ENCODE results near the gene PTPRS.

PTPRS gene

GRCh38 chr19:5330307-5330720, 10.3 kb downstream of the PTPRS start:
- ChIA-PET CTCF (interaction anchor here (0.6 kb wide), 1 partner anchor 72 kb away, joined by 3 read pairs; no protein-coding TSS in a partner anchor), POLR2A (interaction anchor here (0.7 kb wide), 1 partner anchor 97 kb away, joined by 4 read pairs; no protein-coding TSS in a partner anchor)
- Histone ChIP-seq H3K36me3 (ENCODE audit: control insufficient read depth in 2 of 2, insufficient read depth in 1 of 2, low read length in 2 of 2) (no peaks in the 10 kb centered on the region), H3K27ac (ENCODE audit: extremely low read depth, low read depth, low read length) (no peak overlapping the region), H3K4me1 (ENCODE audit: control insufficient read depth, insufficient read depth, low read length) (no peaks in the 10 kb centered on the region), H3K9me3 (ENCODE audit: control insufficient read depth, insufficient read depth, low read depth, low read length) (no peaks in the 10 kb centered on the region), H3K4me3 (ENCODE audit: low read depth, low read length) (no peak overlapping the region)
- no peak for TF ChIP-seq ZNF580 (tag by site-specific recombination; IDR thresholded peaks at IDR 0.05)
- no peak for TF ChIP-seq ZBTB17 (tag by site-specific recombination; IDR thresholded peaks at IDR 0.05)
- no peak for TF ChIP-seq PRDM4 (tag by site-specific recombination; IDR thresholded peaks at IDR 0.05)
- TF ChIP-seq ZNF768 (tag by site-specific recombination; IDR thresholded peaks at IDR 0.05) = no peak
- TF ChIP-seq FEZF1 (tag by site-specific recombination; IDR thresholded peaks at IDR 0.05) = no peak
- TF ChIP-seq, protein P1, sequence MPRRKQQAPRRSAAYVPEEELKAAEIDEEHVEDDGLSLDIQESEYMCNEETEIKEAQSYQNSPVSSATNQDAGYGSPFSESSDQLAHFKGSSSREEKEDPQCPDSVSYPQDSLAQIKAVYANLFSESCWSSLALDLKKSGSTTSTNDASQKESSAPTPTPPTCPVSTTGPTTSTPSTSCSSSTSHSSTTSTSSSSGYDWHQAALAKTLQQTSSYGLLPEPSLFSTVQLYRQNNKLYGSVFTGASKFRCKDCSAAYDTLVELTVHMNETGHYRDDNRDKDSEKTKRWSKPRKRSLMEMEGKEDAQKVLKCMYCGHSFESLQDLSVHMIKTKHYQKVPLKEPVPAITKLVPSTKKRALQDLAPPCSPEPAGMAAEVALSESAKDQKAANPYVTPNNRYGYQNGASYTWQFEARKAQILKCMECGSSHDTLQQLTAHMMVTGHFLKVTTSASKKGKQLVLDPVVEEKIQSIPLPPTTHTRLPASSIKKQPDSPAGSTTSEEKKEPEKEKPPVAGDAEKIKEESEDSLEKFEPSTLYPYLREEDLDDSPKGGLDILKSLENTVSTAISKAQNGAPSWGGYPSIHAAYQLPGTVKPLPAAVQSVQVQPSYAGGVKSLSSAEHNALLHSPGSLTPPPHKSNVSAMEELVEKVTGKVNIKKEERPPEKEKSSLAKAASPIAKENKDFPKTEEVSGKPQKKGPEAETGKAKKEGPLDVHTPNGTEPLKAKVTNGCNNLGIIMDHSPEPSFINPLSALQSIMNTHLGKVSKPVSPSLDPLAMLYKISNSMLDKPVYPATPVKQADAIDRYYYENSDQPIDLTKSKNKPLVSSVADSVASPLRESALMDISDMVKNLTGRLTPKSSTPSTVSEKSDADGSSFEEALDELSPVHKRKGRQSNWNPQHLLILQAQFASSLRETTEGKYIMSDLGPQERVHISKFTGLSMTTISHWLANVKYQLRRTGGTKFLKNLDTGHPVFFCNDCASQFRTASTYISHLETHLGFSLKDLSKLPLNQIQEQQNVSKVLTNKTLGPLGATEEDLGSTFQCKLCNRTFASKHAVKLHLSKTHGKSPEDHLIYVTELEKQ (tag by site-specific recombination; IDR thresholded peaks at IDR 0.05; ENCODE audit: borderline replicate concordance) = no peak
- TF ChIP-seq ZNF366 (tag by site-specific recombination; conservative IDR thresholded peaks at IDR 0.05) = no peak
- no peak for TF ChIP-seq GFI1B (tag by site-specific recombination; IDR thresholded peaks at IDR 0.05)
- TF ChIP-seq, protein P2, sequence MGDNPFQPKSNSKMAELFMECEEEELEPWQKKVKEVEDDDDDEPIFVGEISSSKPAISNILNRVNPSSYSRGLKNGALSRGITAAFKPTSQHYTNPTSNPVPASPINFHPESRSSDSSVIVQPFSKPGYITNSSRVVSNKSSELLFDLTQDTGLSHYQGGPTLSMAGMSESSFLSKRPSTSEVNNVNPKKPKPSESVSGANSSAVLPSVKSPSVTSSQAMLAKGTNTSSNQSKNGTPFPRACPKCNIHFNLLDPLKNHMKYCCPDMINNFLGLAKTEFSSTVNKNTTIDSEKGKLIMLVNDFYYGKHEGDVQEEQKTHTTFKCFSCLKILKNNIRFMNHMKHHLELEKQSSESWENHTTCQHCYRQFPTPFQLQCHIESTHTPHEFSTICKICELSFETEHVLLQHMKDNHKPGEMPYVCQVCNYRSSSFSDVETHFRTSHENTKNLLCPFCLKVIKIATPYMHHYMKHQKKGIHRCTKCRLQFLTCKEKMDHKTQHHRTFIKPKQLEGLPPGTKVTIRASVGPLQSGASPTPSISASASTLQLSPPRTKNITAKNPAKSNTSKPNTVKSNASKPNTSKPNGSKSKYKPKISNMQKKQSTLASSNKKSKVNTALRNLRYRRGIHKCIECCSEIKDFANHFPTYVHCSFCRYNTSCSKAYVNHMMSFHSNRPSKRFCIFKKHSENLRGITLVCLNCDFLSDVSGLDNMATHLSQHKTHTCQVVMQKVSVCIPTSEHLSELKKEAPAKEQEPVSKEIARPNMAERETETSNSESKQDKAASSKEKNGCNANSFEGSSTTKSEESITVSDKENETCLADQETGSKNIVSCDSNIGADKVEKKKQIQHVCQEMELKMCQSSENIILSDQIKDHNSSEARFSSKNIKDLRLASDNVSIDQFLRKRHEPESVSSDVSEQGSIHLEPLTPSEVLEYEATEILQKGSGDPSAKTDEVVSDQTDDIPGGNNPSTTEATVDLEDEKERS (tag by site-specific recombination; IDR thresholded peaks at IDR 0.05) = no peak
- no peak for TF ChIP-seq ZNF510 (tag by site-specific recombination; IDR thresholded peaks at IDR 0.05; ENCODE audit: insufficient replicate concordance)
- TF ChIP-seq SP7 (tag by site-specific recombination; IDR thresholded peaks at IDR 0.05) = no peak

DNA sequence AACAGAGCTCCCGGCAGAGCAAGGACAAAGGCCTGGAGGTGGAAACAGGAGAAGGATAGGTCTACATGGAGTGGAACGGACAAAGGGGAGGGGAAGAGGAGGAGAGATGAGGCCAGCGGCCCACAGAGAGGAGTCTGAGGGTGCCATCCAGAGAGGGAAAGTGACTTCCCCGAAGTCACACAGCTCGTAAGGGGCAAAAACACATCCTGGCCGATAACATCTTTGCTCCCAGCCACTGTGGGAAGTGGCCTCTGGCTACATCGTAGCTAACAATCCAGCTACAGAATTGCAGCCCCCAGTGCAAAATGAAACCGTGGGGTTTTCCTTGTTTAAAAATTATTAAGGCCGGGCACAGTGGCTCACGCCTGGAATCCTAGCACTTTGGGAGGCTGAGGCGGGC, 11.5 kb downstream of the PTPRS start:
- ChIA-PET CTCF (interaction anchor here (0.5 kb wide), 1 partner anchor 105 kb away, joined by 3 read pairs; no protein-coding TSS in a partner anchor), POLR2A (interaction anchor here (0.6 kb wide), 1 partner anchor 15 kb away, joined by 3 read pairs; no protein-coding TSS in a partner anchor)
- Histone ChIP-seq H3K9me3 (ENCODE audit: control insufficient read depth, insufficient read depth, low read depth, low read length) (no peaks in the 10 kb centered on the region), H3K4me3 (ENCODE audit: low read depth, low read length) (no peak overlapping the region), H3K36me3 (ENCODE audit: control insufficient read depth in 2 of 2, insufficient read depth in 1 of 2, low read length in 2 of 2) (no peaks in the 10 kb centered on the region), H3K27ac (ENCODE audit: extremely low read depth, low read depth, low read length) (no peak overlapping the region), H3K4me1 (ENCODE audit: control insufficient read depth, insufficient read depth, low read length) (no peaks in the 10 kb centered on the region)
- TF ChIP-seq ZNF266 (tag by site-specific recombination; IDR thresholded peaks at IDR 0.05; ENCODE audit: low read depth) (no peak), ZNF423 (tag by site-specific recombination; IDR thresholded peaks at IDR 0.05) (no peak), ZNF529 (tag by site-specific recombination; IDR thresholded peaks at IDR 0.05; ENCODE audit: insufficient replicate concordance) (no peak), HOXA7 (CRISPR knock-in tag; IDR thresholded peaks at IDR 0.05; ENCODE audit: borderline replicate concordance) (no peak)
- TF ChIP-seq, protein P3, sequence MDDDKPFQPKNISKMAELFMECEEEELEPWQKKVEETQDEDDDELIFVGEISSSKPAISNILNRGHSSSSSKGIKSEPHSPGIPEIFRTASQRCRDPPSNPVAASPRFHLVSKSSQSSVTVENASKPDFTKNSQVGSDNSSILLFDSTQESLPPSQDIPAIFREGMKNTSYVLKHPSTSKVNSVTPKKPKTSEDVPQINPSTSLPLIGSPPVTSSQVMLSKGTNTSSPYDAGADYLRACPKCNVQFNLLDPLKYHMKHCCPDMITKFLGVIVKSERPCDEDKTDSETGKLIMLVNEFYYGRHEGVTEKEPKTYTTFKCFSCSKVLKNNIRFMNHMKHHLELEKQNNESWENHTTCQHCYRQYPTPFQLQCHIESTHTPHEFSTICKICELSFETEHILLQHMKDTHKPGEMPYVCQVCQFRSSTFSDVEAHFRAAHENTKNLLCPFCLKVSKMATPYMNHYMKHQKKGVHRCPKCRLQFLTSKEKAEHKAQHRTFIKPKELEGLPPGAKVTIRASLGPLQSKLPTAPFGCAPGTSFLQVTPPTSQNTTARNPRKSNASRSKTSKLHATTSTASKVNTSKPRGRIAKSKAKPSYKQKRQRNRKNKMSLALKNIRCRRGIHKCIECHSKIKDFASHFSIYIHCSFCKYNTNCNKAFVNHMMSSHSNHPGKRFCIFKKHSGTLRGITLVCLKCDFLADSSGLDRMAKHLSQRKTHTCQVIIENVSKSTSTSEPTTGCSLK (tag by site-specific recombination; IDR thresholded peaks at IDR 0.05) = no peak
